Measurements from ENCODE around the gene ZC2HC1B.
"Not testable (repeated sequence)": the region's sequence is repeated elsewhere in the genome, so short reads cannot be mapped to it uniquely, and the experiment has no call there.

- not testable (repeated sequence) for TF ChIP-seq ARNT, TARDBP, FOXA1 (IDR thresholded peaks at IDR 0.05)
These were observed 9.3 kb downstream of the ZC2HC1B start for GRCh38 chr6:143873600-143873999.

Data from HEK293T (cell line).